SK-N-SH (cell line): ENCODE measurements around the gene MEF2D. TPM values are rescaled to one million over a fixed set of nuclear protein-coding genes. Genes with fewer than 3 reads are reported as not detected.

Source experiments
- CTCF ChIA-PET: fragments of 300-600, 350-600 bp; formaldehyde crosslinking; extraction: SDS; loops from one replicate; lab custom pipeline; 2021; lab: Yijun Ruan, JAX
- POLR2A ChIA-PET: fragments of 350-600 bp; sonication (Branson Sonifier 250); formaldehyde crosslinking; extraction: SDS; loops from one replicate; lab custom pipeline; 2020; ENCODE audit warnings: antibody characterized with exemption, inconsistent platforms; lab: Yijun Ruan, JAX
- DNase-seq: peaks from one replicate; pipeline ENCODE4 v3.0.0; 2012
- H2AFZ ChIP-seq: fragments of 200-600 bp; sonication (generic); 2 replicates; pipeline ENCODE4 v1.8.1; 2016; ENCODE audit warnings: antibody characterized with exemption, mild to moderate bottlenecking, low read depth
- H3F3A ChIP-seq: fragments of 200-600 bp; sonication (generic); replicated peaks from 2 replicates; pipeline ENCODE3; 2016; ENCODE audit warnings: antibody characterized with exemption, mild to moderate bottlenecking; ENCODE audit not compliant: insufficient read depth
- H3K27ac ChIP-seq, 2 experiments: fragments of 200-500 bp in 1 of 2; fragments of 200-600 bp in 1 of 2; sonication (Bioruptor generic) in 1 of 2; sonication (generic), shearing (Covaris generic) in 1 of 2; 2 replicates each; pipeline versions ENCODE4 v1.5.1 to v1.6.1; 2014 to 2016; ENCODE audit warnings: low read depth in 2 of 2, inconsistent platforms in 1 of 2, low read length in 1 of 2, mild to moderate bottlenecking in 1 of 2, mixed read lengths in 1 of 2
- H3K27me3 ChIP-seq: fragments of 200-600 bp; sonication (generic), shearing (Covaris generic); 2 replicates; pipeline ENCODE4 v1.6.1; 2016; ENCODE audit warnings: mixed run types; ENCODE audit not compliant: insufficient read depth
- H3K36me3 ChIP-seq, 2 experiments: fragments of 200-500 bp in 1 of 2; fragments of 200-600 bp in 1 of 2; sonication (Bioruptor generic) in 1 of 2; sonication (generic) in 1 of 2; replicated peaks in 1 of 2; 2 replicates each; pipeline versions ENCODE3 to v1.5.1; 2014 to 2016; ENCODE audit warnings: low read length in 1 of 2, mild to moderate bottlenecking in 1 of 2; ENCODE audit not compliant: insufficient read depth in 2 of 2, control insufficient read depth in 1 of 2
- H3K4me1 ChIP-seq, 2 experiments: fragments of 200-500 bp in 1 of 2; fragments of 200-600 bp in 1 of 2; sonication (Bioruptor generic) in 1 of 2; sonication (generic), shearing (Covaris generic) in 1 of 2; 2 replicates each; pipeline versions ENCODE4 v1.5.1 to v1.6.1; 2014 to 2016; ENCODE audit warnings: low read depth in 1 of 2, low read length in 1 of 2, mixed run types in 1 of 2; ENCODE audit not compliant: insufficient read depth in 2 of 2, control insufficient read depth in 1 of 2
- H3K4me2 ChIP-seq: fragments of 200-600 bp; sonication (generic), shearing (Covaris generic); 2 replicates; pipeline ENCODE4 v1.6.1; 2017; ENCODE audit warnings: mixed run types
- H3K4me3 ChIP-seq, 2 experiments: fragments of 200-500 bp in 1 of 2; fragments of 200-600 bp in 1 of 2; sonication (Bioruptor generic) in 1 of 2; sonication (generic), shearing (Covaris generic) in 1 of 2; 2 replicates each; pipeline versions ENCODE4 v1.5.1 to v1.8.1; 2014 to 2016; ENCODE audit warnings: low read depth in 2 of 2, inconsistent platforms in 1 of 2, low read length in 1 of 2, mild to moderate bottlenecking in 1 of 2, mixed read lengths in 1 of 2, moderate library complexity in 1 of 2
- H3K79me2 ChIP-seq: fragments of 200-600 bp; sonication (generic); 2 replicates; pipeline ENCODE4 v1.8.1; 2017; ENCODE audit warnings: mild to moderate bottlenecking; ENCODE audit not compliant: insufficient read depth
- H3K9ac ChIP-seq: fragments of 200-600 bp; sonication (generic); 2 replicates; pipeline ENCODE4 v1.6.1; 2017; ENCODE audit warnings: mixed run types
- H3K9me2 ChIP-seq: fragments of 200-600 bp; sonication (generic); 2 replicates; pipeline ENCODE4 v1.6.1; 2017; ENCODE audit warnings: mixed run types
- H3K9me3 ChIP-seq: fragments of 200-600 bp; sonication (generic); 2 replicates; pipeline ENCODE4 v1.6.1; 2017; ENCODE audit warnings: mixed run types, mild to moderate bottlenecking, moderate library complexity
- H4K20me1 ChIP-seq: fragments of 200-600 bp; sonication (generic); 2 replicates; pipeline ENCODE4 v1.6.1; 2017; ENCODE audit warnings: mild to moderate bottlenecking, mixed run types; ENCODE audit not compliant: insufficient read depth
- FOXJ3 ChIP-seq: sonication (generic); formaldehyde crosslinking; IDR thresholded peaks from 2 replicates; pipeline ENCODE4 v1.5.1; 2020; ENCODE audit warnings: mild to moderate bottlenecking, missing genetic modification reagents
- FOXM1 ChIP-seq: IDR thresholded peaks from 2 replicates; pipeline ENCODE4 v1.4.0; 2012; ENCODE audit warnings: low read depth, mild to moderate bottlenecking
- GATA2 ChIP-seq: sonication (generic); formaldehyde crosslinking; IDR thresholded peaks from 2 replicates; pipeline ENCODE4 v1.5.0; 2020; ENCODE audit warnings: mild to moderate bottlenecking, missing genetic modification reagents
- JUND ChIP-seq: IDR thresholded peaks from 2 replicates; pipeline ENCODE4 v1.4.0; 2012
- MEF2A ChIP-seq: IDR thresholded peaks from 2 replicates; pipeline ENCODE4 v1.4.0; 2012; ENCODE audit warnings: low read depth, borderline replicate concordance
- RAD21 ChIP-seq: IDR thresholded peaks from 2 replicates; pipeline ENCODE4 v1.6.1; 2012; ENCODE audit warnings: mild to moderate bottlenecking, low read length
- RFX5 ChIP-seq: IDR thresholded peaks from 2 replicates; pipeline ENCODE4 v1.6.1; 2012; ENCODE audit warnings: mild to moderate bottlenecking, improper control_type of control experiment, low read length
- SIN3A ChIP-seq: IDR thresholded peaks from 2 replicates; pipeline ENCODE4 v1.6.1; 2012; ENCODE audit warnings: low read depth, mild to moderate bottlenecking, low read length, moderate library complexity, borderline replicate concordance
- SMC3 ChIP-seq: IDR thresholded peaks from 2 replicates; pipeline ENCODE4 v1.6.1; 2012; ENCODE audit warnings: low read depth, low read length, improper control_type of control experiment
- TEAD4 ChIP-seq: IDR thresholded peaks from 2 replicates; pipeline ENCODE4 v1.4.0; 2012; ENCODE audit warnings: mild to moderate bottlenecking, borderline replicate concordance; ENCODE audit not compliant: insufficient read depth
- WGBS: methylation state at CpG from one replicate; pipeline ENCODE4 v1.1.6; 2017; ENCODE audit warnings: low lambda C conversion rate; 5-methylcytosine and 5-hydroxymethylcytosine counted together
- polyA plus RNA-seq, 3 experiments: library from polyadenylated mRNA; depleted of rRNA; stranded (reverse); fragments of >200 nt; gene quantifications; 2 replicates each; pipeline ENCODE4 v1.2.3, GENCODE V29; 2012
- TF ChIP-seq, protein P1 (sequence below): IDR thresholded peaks from 2 replicates; pipeline ENCODE4 v1.4.0; 2012; ENCODE audit warnings: low read depth, borderline replicate concordance
- TF ChIP-seq, protein P2 (sequence below): IDR thresholded peaks from 2 replicates; pipeline ENCODE4 v1.6.1; 2012; ENCODE audit warnings: mild to moderate bottlenecking, low read depth, low read length, moderate library complexity
- TF ChIP-seq, protein P3 (sequence below): fragments of 150-350 bp; IDR thresholded peaks from 2 replicates; pipeline ENCODE4 v1.6.1; 2016; ENCODE audit warnings: mild to moderate bottlenecking, low read depth, low read length

The MEF2D gene
- polyA plus RNA-seq, 1 of the 3 experiments (the other 2 are of a cell fraction): 14.3 TPM

DNA sequence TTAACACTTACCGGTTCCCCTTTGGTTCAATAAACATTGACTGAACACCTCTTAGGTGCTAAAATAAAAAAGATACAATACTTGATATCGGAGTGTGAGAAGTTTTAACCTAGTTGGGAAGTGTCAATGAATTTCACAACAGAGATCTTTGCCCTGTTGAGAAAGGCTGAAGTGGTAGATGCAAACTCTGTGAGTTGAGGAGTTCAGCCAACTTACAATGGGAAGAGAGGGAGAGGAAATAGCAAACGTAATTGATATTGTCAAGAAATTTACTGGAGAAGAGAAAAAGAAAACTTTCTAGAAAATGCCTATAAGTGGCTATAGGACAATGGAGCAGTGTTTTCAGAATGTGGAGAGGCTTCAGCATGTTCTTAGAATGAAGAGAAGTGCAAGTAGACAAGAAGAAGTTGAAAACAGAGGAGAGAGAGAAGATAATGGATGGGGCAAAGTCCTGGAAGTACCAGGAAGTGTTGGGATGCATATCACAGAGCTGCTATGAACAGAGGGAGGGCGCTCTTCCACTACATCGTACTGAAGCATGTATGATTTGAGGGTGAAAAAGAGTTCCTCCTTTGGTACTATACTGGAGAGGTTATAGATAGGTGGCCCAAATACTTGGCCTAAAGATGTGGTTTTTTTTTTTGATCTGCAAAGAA lies 48.9 kb downstream of the MEF2D start (continued):
- TF ChIP-seq, protein P1, sequence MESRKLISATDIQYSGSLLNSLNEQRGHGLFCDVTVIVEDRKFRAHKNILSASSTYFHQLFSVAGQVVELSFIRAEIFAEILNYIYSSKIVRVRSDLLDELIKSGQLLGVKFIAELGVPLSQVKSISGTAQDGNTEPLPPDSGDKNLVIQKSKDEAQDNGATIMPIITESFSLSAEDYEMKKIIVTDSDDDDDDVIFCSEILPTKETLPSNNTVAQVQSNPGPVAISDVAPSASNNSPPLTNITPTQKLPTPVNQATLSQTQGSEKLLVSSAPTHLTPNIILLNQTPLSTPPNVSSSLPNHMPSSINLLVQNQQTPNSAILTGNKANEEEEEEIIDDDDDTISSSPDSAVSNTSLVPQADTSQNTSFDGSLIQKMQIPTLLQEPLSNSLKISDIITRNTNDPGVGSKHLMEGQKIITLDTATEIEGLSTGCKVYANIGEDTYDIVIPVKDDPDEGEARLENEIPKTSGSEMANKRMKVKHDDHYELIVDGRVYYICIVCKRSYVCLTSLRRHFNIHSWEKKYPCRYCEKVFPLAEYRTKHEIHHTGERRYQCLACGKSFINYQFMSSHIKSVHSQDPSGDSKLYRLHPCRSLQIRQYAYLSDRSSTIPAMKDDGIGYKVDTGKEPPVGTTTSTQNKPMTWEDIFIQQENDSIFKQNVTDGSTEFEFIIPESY: no peak
- TF ChIP-seq FOXJ3: no peak
- TF ChIP-seq, protein P2, sequence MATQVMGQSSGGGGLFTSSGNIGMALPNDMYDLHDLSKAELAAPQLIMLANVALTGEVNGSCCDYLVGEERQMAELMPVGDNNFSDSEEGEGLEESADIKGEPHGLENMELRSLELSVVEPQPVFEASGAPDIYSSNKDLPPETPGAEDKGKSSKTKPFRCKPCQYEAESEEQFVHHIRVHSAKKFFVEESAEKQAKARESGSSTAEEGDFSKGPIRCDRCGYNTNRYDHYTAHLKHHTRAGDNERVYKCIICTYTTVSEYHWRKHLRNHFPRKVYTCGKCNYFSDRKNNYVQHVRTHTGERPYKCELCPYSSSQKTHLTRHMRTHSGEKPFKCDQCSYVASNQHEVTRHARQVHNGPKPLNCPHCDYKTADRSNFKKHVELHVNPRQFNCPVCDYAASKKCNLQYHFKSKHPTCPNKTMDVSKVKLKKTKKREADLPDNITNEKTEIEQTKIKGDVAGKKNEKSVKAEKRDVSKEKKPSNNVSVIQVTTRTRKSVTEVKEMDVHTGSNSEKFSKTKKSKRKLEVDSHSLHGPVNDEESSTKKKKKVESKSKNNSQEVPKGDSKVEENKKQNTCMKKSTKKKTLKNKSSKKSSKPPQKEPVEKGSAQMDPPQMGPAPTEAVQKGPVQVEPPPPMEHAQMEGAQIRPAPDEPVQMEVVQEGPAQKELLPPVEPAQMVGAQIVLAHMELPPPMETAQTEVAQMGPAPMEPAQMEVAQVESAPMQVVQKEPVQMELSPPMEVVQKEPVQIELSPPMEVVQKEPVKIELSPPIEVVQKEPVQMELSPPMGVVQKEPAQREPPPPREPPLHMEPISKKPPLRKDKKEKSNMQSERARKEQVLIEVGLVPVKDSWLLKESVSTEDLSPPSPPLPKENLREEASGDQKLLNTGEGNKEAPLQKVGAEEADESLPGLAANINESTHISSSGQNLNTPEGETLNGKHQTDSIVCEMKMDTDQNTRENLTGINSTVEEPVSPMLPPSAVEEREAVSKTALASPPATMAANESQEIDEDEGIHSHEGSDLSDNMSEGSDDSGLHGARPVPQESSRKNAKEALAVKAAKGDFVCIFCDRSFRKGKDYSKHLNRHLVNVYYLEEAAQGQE: no peak
- TF ChIP-seq RAD21: no peak
- no peak for TF ChIP-seq JUND
- TF ChIP-seq, protein P3, sequence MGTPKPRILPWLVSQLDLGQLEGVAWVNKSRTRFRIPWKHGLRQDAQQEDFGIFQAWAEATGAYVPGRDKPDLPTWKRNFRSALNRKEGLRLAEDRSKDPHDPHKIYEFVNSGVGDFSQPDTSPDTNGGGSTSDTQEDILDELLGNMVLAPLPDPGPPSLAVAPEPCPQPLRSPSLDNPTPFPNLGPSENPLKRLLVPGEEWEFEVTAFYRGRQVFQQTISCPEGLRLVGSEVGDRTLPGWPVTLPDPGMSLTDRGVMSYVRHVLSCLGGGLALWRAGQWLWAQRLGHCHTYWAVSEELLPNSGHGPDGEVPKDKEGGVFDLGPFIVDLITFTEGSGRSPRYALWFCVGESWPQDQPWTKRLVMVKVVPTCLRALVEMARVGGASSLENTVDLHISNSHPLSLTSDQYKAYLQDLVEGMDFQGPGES: no peak
- TF ChIP-seq FOXM1: no peak
- TF ChIP-seq MEF2A: no peak

DNA sequence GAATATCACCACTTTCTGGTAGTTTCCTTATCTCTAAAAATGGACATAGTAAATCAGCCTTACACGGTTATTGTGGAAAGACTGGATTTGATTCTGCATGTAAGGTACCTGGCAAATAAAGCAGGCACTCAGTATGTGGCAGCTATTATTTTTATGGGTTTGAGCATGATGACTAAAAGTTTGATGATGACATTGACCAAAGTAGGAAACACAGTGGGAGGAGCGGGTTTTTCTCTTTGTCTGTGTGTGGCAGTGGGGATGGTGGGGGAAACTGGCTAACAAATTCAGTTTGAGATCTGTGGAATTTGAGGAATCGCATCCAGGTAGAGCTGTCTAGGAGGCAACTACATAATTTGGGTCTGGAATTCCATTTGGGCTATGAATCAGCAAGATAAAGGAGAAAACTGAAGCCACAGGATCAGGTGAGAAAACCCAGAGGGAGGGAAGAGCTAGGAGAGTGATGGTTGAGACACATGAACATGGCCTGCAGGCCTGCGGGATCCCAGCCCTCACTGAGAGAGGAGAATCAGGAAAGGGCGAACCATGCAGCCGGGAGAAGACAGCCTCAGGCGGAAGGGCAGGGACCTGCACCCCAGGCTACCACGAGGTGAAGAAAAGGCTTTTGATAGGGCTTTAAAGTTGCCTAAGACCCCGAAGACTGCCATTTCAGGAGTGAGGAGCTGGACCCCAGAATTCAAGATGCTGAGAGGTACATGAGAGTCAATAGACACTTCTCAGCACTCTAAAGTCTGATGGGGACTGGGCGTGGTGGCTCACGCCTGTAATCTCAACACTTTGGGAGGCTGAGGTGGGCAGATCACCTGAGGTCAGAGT lies 52.2 kb downstream of the MEF2D start:
- TF ChIP-seq FOXJ3: no peak
- no peak for TF ChIP-seq GATA2 (CRISPR knock-in tag)
- TF ChIP-seq TEAD4: no peak
- TF ChIP-seq SMC3: no peak
- no peak for TF ChIP-seq FOXM1
- no peak for TF ChIP-seq RFX5
- TF ChIP-seq SIN3A: no peak
- Histone ChIP-seq H3K9me3 (no peaks in the 10 kb centered on the region), H3K27me3 (no peaks in the 10 kb centered on the region), H4K20me1 (no peaks in the 10 kb centered on the region), H3F3A (peaks cover 10% of the 10 kb centered on the region), H3K79me2 (no peaks in the 10 kb centered on the region), H3K9me2 (no peaks in the 10 kb centered on the region), H3K9ac (no peak overlapping the region), H3K27ac (no peak overlapping the region), H3K4me3 (no peak overlapping the region), H3K4me1 (no peaks in the 10 kb centered on the region; a peak in 1 of 4 replicates), H2AFZ (no peak overlapping the region), H3K36me3 (no peaks in the 10 kb centered on the region), H3K4me2 (no peak overlapping the region)
- WGBS: 80% methylated on average over 11 of the region's 11 CpGs
- CTCF ChIA-PET: interaction anchor here (0.8 to 6.9 kb wide), 2 partner anchors 29 to 67 kb away, joined by 3 to 391 read pairs; no protein-coding TSS in a partner anchor
- POLR2A ChIA-PET: no interaction called here
- DNase-seq: no peak
